ENCODE measurements around the gene PRKG1. TPM values are rescaled to one million over a fixed set of nuclear protein-coding genes. Genes with fewer than 3 reads are reported as not detected.

Gene PRKG1
- total RNA-seq, 1 donor, result 19.5 TPM

GRCh38 chr10:51867956-51868355 is 793.7 kb downstream of the PRKG1 start:
- peak overlapping the region; percentile 53 for H3K4me2 ChIP-seq (ENCODE audit: insufficient read depth, low read length)
- H3K27me3 ChIP-seq (ENCODE audit: insufficient read depth, low read length), result no peaks in the 10 kb centered on the region
- no peak for TF ChIP-seq CTCF (IDR thresholded peaks at IDR 0.05; ENCODE audit: extremely low read depth, low read depth, low read length)
- no peaks in the 10 kb centered on the region for H3K9me3 ChIP-seq (ENCODE audit: low read depth, low read length)
- H3K36me3 ChIP-seq (ENCODE audit: insufficient read depth, low read length), result no peaks in the 10 kb centered on the region
- peaks cover 8% of the 10 kb centered on the region for H3K4me1 ChIP-seq (ENCODE audit: insufficient read depth, low read length)
- no peak for DNase-seq (ENCODE audit: insufficient read length, low spot score, missing footprints)
- peak overlapping the region; percentile 46 for H3K4me3 ChIP-seq (ENCODE audit: insufficient read depth, low read length)
- H2AFZ ChIP-seq (ENCODE audit: low read length), result peak overlapping the region; percentile 33
- peak overlapping the region; percentile 38 for H3K27ac ChIP-seq (ENCODE audit: low read depth, low read length)
- no peaks in the 10 kb centered on the region for H4K20me1 ChIP-seq (ENCODE audit: insufficient read depth, low read length)
- H3K79me2 ChIP-seq (ENCODE audit: insufficient read depth, low read length), result no peaks in the 10 kb centered on the region

- Histone ChIP-seq H3K4me2 (ENCODE audit: insufficient read depth, low read length) (no peak overlapping the region), H3K4me1 (ENCODE audit: insufficient read depth, low read length) (peaks cover 8% of the 10 kb centered on the region), H3K27me3 (ENCODE audit: insufficient read depth, low read length) (no peaks in the 10 kb centered on the region), H3K79me2 (ENCODE audit: insufficient read depth, low read length) (no peaks in the 10 kb centered on the region), H2AFZ (ENCODE audit: low read length) (no peak overlapping the region), H3K9me3 (ENCODE audit: low read depth, low read length) (no peaks in the 10 kb centered on the region), H4K20me1 (ENCODE audit: insufficient read depth, low read length) (no peaks in the 10 kb centered on the region), H3K4me3 (ENCODE audit: insufficient read depth, low read length) (no peak overlapping the region), H3K27ac (ENCODE audit: low read depth, low read length) (no peak overlapping the region), H3K36me3 (ENCODE audit: insufficient read depth, low read length) (no peaks in the 10 kb centered on the region)
- TF ChIP-seq CTCF (IDR thresholded peaks at IDR 0.05; ENCODE audit: extremely low read depth, low read depth, low read length), result no peak
- DNase-seq (ENCODE audit: insufficient read length, low spot score, missing footprints), result no peak
Measured at GRCh38 chr10:51874131-51874530, 799.8 kb downstream of the PRKG1 start.

- Histone ChIP-seq H3K4me2 (ENCODE audit: insufficient read depth, low read length) (no peak overlapping the region), H3K27ac (ENCODE audit: low read depth, low read length) (no peak overlapping the region), H3K79me2 (ENCODE audit: insufficient read depth, low read length) (no peaks in the 10 kb centered on the region), H3K4me3 (ENCODE audit: insufficient read depth, low read length) (no peak overlapping the region), H3K4me1 (ENCODE audit: insufficient read depth, low read length) (peaks cover 13% of the 10 kb centered on the region), H2AFZ (ENCODE audit: low read length) (no peak overlapping the region), H3K36me3 (ENCODE audit: insufficient read depth, low read length) (no peaks in the 10 kb centered on the region), H3K27me3 (ENCODE audit: insufficient read depth, low read length) (no peaks in the 10 kb centered on the region), H3K9me3 (ENCODE audit: low read depth, low read length) (no peaks in the 10 kb centered on the region), H4K20me1 (ENCODE audit: insufficient read depth, low read length) (no peaks in the 10 kb centered on the region)
- TF ChIP-seq CTCF (IDR thresholded peaks at IDR 0.05; ENCODE audit: extremely low read depth, low read depth, low read length), result no peak
- DNase-seq (ENCODE audit: insufficient read length, low spot score, missing footprints), result no peak
Measured at GRCh38 chr10:51875610-51876009, 801.3 kb downstream of the PRKG1 start.

GRCh38 chr10:51876503-51876902 is 802.2 kb downstream of the PRKG1 start:
- H3K27me3 ChIP-seq (ENCODE audit: insufficient read depth, low read length), result no peaks in the 10 kb centered on the region
- H3K4me2 ChIP-seq (ENCODE audit: insufficient read depth, low read length), result no peak overlapping the region
- H3K9me3 ChIP-seq (ENCODE audit: low read depth, low read length), result no peaks in the 10 kb centered on the region
- TF ChIP-seq CTCF (IDR thresholded peaks at IDR 0.05; ENCODE audit: extremely low read depth, low read depth, low read length), result no peak
- H3K79me2 ChIP-seq (ENCODE audit: insufficient read depth, low read length), result no peaks in the 10 kb centered on the region
- H3K36me3 ChIP-seq (ENCODE audit: insufficient read depth, low read length), result no peaks in the 10 kb centered on the region
- H3K27ac ChIP-seq (ENCODE audit: low read depth, low read length), result no peak overlapping the region
- H3K4me3 ChIP-seq (ENCODE audit: insufficient read depth, low read length), result no peak overlapping the region
- H2AFZ ChIP-seq (ENCODE audit: low read length), result peak overlapping the region; percentile 37
- H3K4me1 ChIP-seq (ENCODE audit: insufficient read depth, low read length), result peaks cover 13% of the 10 kb centered on the region
- no peak for DNase-seq (ENCODE audit: insufficient read length, low spot score, missing footprints)
- H4K20me1 ChIP-seq (ENCODE audit: insufficient read depth, low read length), result no peaks in the 10 kb centered on the region
